Prostate gland (tissue), 2 donors: ENCODE data around the gene TBX21.

ENCODE experiments used
- CTCF ChIP-seq, 4 experiments: fragments of 200-600 bp in 2 of 4; fragments of 450-650 bp in 2 of 4; sonication (generic) in 2 of 4; IDR thresholded peaks; 1 replicate in 3 of 4; 2 replicates in 1 of 4; pipeline ENCODE4 v1.5.1; 2016 to 2019; ENCODE audit warnings: antibody characterized with exemption in 4 of 4, mild to moderate bottlenecking in 2 of 4, moderate library complexity in 2 of 4
- POLR2A ChIP-seq: fragments of 450-650 bp; IDR thresholded peaks from one replicate; pipeline ENCODE4 v1.6.1; 2016; ENCODE audit warnings: antibody characterized with exemption, mild to moderate bottlenecking
- POLR2AphosphoS5 ChIP-seq: sonication (generic); formaldehyde crosslinking; IDR thresholded peaks from one replicate; pipeline ENCODE4 v1.6.1; 2017; ENCODE audit warnings: antibody characterized with exemption

GRCh38 chr17:47774331-47774730 is 41.3 kb downstream of the TBX21 start:
- no peak for TF ChIP-seq POLR2A
- TF ChIP-seq POLR2AphosphoS5: no peak
- TF ChIP-seq CTCF (IDR thresholded peaks at IDR 0.05): no peak
